ENCODE measurements around the gene TET1.

GRCh38 chr10:68633816-68634466 is 73.8 kb downstream of the TET1 start:
- TF ChIP-seq POLR2AphosphoS5 (IDR thresholded peaks at IDR 0.05; ENCODE audit: low read depth, low read length): no peak
- TF ChIP-seq REST (IDR thresholded peaks at IDR 0.05; ENCODE audit: insufficient read depth in 1 of 2, low read depth in 2 of 2, low read length in 2 of 2): no peak
- TF ChIP-seq SIN3A (IDR thresholded peaks at IDR 0.05; ENCODE audit: borderline replicate concordance, insufficient read depth, low read length): no peak

Measured in PFSK-1 (cell line).